Glutamatergic neuron (in vitro differentiated cells): ENCODE data around the gene LMO2. TPM values are rescaled to one million over a fixed set of nuclear protein-coding genes. Genes with fewer than 3 reads are reported as not detected.

ENCODE experiments used
- DNase-seq: peaks from one replicate; pipeline ENCODE4 v3.0.0; 2022
- H3K27ac Mint-ChIP-seq: one replicate; pipeline ENCODE4 v1.8.0; 2020; ENCODE audit warnings: mild to moderate bottlenecking, mixed read lengths, inconsistent platforms; ENCODE audit not compliant: unreplicated experiment
- H3K27me3 Mint-ChIP-seq: one replicate; pipeline ENCODE4 v1.8.0; 2020; ENCODE audit warnings: mild to moderate bottlenecking, moderate library complexity, mixed read lengths, inconsistent platforms; ENCODE audit not compliant: unreplicated experiment
- H3K36me3 Mint-ChIP-seq: one replicate; pipeline ENCODE4 v1.8.0; 2020; ENCODE audit warnings: mild to moderate bottlenecking, mixed read lengths, inconsistent platforms; ENCODE audit not compliant: unreplicated experiment
- H3K4me1 Mint-ChIP-seq: one replicate; pipeline ENCODE4 v1.8.0; 2020; ENCODE audit warnings: mild to moderate bottlenecking, low read depth, mixed read lengths, inconsistent platforms; ENCODE audit not compliant: unreplicated experiment
- H3K4me3 Mint-ChIP-seq: one replicate; pipeline ENCODE4 v1.8.0; 2020; ENCODE audit warnings: mild to moderate bottlenecking, mixed read lengths, inconsistent platforms; ENCODE audit not compliant: unreplicated experiment
- H3K9me3 Mint-ChIP-seq: one replicate; pipeline ENCODE4 v1.8.0; 2020; ENCODE audit warnings: mild to moderate bottlenecking, moderate library complexity, mixed read lengths, inconsistent platforms; ENCODE audit not compliant: unreplicated experiment
- CTCF ChIP-seq: fragments of 200-600 bp; sonication (generic); IDR thresholded peaks from one replicate; pipeline ENCODE4 v1.5.0; 2021; ENCODE audit not compliant: partially characterized antibody, unreplicated experiment
- total RNA-seq: library from RNA; stranded (reverse); fragmentation: NEBNext Ultra II Directional; extraction: Animal tissue kit (Norgen Biotek cat#: 25700); gene quantifications from one replicate; pipeline ENCODE4 v1.2.1, GENCODE V29; 2021; ENCODE audit not compliant: unreplicated experiment

The LMO2 gene
- total RNA-seq, 1 donor from 2014 or later, result 2.7 TPM

- peaks cover 2% of the 10 kb centered on the region for H3K4me1 Mint-ChIP-seq
- no peaks in the 10 kb centered on the region for H3K27me3 Mint-ChIP-seq
- TF ChIP-seq CTCF, result no peak
- H3K4me3 Mint-ChIP-seq, result no peak overlapping the region
- DNase-seq, result no peak
- no peak overlapping the region for H3K27ac Mint-ChIP-seq
- no peaks in the 10 kb centered on the region for H3K9me3 Mint-ChIP-seq
- no peaks in the 10 kb centered on the region for H3K36me3 Mint-ChIP-seq
Observed at GRCh38 chr11:33889296-33889695, 2.6 kb downstream of the LMO2 start.

GRCh38 chr11:33887886-33888285 is 4.0 kb downstream of the LMO2 start:
- Mint-ChIP-seq H3K27ac (no peak overlapping the region), H3K4me1 (peaks cover 2% of the 10 kb centered on the region), H3K27me3 (no peaks in the 10 kb centered on the region), H3K9me3 (no peaks in the 10 kb centered on the region), H3K4me3 (no peak overlapping the region), H3K36me3 (no peaks in the 10 kb centered on the region)
- no peak for DNase-seq
- TF ChIP-seq CTCF, result no peak

- H3K27me3 Mint-ChIP-seq, result no peaks in the 10 kb centered on the region
- no peaks in the 10 kb centered on the region for H3K36me3 Mint-ChIP-seq
- no peak overlapping the region for H3K4me3 Mint-ChIP-seq
- no peak for DNase-seq
- H3K4me1 Mint-ChIP-seq, result no peaks in the 10 kb centered on the region
- H3K27ac Mint-ChIP-seq, result no peak overlapping the region
- no peaks in the 10 kb centered on the region for H3K9me3 Mint-ChIP-seq
- TF ChIP-seq CTCF, result no peak
Observed at GRCh38 chr11:33885338-33886005, 6.4 kb downstream of the LMO2 start.

GRCh38 chr11:33884601-33885000 is 7.3 kb downstream of the LMO2 start:
- DNase-seq, result no peak
- H3K4me3 Mint-ChIP-seq, result no peak overlapping the region
- no peaks in the 10 kb centered on the region for H3K9me3 Mint-ChIP-seq
- H3K27ac Mint-ChIP-seq, result no peak overlapping the region
- no peaks in the 10 kb centered on the region for H3K36me3 Mint-ChIP-seq
- no peaks in the 10 kb centered on the region for H3K27me3 Mint-ChIP-seq
- H3K4me1 Mint-ChIP-seq, result no peaks in the 10 kb centered on the region
- no peak for TF ChIP-seq CTCF

- Mint-ChIP-seq H3K27me3 (no peaks in the 10 kb centered on the region), H3K27ac (no peak overlapping the region), H3K4me1 (no peaks in the 10 kb centered on the region), H3K36me3 (no peaks in the 10 kb centered on the region), H3K9me3 (no peaks in the 10 kb centered on the region), H3K4me3 (no peak overlapping the region)
- TF ChIP-seq CTCF, result no peak
- no peak for DNase-seq
Observed at GRCh38 chr11:33884035-33884434, 7.8 kb downstream of the LMO2 start.
